HG02610 (cell line): ENCODE results near the gene S1PR3.
A peak's percentile ranks its signal among the peaks of the same experiment; 100 is the strongest.

Experiments
- ATAC-seq: cut with Tn5 transposase; IDR thresholded peaks from one replicate; pipeline ENCODE4 v1.9.1; 2021; ENCODE audit warnings: mild to moderate bottlenecking, moderate library complexity; ENCODE audit not compliant: unreplicated experiment

S1PR3 gene

DNA sequence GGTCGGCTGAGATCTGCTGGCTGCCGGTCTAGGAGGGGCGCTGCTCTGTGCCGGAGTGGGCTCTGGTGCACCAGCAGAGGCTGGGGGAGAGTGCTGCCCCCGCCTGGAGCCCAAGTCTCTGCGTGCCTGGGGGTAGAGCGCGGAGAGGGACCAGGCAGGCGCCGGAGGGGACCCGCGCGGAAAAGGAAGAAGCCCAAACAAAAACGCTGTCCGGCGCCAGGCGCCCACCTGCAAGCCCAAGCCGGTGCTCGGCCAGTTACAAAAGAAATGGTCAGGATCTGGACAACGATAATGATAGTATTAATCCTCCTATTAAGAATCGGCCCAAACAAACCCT lies 571 bp upstream of the S1PR3 start:
- ATAC-seq, result no peak

- ATAC-seq, result no peak
These were observed 1.3 kb downstream of the S1PR3 start for GRCh38 chr9:88992556-88992955.

GRCh38 chr9:88993327-88993726 lies 2.1 kb downstream of the S1PR3 start:
- no peak for ATAC-seq

DNA sequence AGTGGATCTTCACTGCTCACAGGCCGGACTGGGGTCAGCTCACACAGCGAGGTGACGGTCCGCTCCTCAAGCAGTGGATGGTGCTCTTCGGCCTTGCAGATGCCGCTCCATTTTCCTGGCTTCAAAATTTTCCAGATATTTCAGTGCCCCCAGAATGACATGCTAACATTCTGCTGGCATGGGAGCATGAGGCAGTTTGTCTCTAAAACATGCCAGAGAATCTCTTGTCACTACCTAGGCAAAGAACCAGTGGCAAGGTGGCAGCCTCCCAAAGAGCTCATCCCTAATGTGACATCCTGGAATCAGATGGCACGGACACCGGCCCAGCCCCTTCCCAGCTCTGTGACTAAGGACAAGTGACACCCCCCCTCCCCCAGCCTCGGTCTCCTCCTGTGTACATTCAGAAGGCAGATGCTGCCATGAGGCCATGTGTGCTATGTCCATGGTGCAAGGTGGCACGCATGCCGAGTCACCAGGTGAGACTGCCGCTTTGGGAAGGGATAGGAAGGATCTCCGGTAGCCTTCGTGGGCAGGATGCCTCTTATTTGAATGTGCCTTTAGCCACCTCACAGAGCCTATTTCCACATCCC lies 2.7 kb downstream of the S1PR3 start:
- no peak for ATAC-seq

DNA sequence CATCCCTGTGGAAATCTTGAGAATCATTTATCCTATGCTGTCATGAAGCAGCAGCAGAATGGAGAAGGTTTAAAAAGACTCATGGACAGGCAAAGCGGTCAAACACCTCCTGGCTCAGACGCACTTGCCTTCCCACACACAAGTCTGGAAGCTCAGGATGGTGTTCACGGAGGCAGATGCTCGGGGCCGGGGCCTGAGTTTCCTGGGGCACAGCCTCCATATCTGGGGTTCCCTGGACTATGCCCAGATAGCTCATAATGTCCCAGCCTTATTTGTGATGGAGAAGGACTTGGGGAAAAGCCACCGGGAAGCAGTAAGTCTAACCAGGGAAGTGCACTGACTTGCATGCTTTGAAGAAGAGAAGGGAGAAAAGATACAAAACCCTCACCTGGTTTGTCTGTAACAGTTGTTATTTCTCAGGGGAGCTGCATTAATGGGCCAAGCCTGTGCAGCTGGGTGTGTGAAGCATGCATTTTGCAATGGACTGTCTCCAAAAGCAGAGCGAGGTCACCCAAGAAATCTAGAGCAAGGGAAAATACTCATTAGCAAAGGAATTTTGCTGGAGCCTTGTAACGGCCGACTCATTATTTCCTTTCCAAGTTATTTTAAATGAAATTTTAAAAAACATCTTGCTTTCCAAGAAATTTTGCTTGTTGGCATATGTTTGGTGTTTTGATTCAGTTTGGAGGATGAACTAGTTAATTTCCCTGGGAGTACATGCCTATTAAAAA lies 3.4 kb downstream of the S1PR3 start:
- ATAC-seq, result no peak

DNA sequence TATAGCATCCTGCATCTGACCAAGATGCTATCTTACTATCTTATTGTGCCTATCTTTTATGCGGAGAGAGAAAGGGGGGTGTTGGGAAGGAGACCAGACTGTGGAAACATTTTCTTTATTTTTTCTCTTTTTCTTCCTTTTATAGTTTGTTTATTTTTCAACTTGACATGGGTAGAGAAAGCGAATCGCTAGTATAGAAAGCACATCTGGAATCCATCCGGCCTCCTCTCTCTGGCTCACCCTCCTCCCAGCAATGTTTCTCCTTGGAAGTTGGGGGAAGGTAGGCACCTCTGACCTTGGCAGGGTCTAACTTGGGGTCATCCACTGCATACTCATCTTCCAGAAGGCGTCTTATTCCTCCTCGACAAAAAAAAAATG lies 3.9 kb downstream of the S1PR3 start:
- ATAC-seq, result no peak

DNA sequence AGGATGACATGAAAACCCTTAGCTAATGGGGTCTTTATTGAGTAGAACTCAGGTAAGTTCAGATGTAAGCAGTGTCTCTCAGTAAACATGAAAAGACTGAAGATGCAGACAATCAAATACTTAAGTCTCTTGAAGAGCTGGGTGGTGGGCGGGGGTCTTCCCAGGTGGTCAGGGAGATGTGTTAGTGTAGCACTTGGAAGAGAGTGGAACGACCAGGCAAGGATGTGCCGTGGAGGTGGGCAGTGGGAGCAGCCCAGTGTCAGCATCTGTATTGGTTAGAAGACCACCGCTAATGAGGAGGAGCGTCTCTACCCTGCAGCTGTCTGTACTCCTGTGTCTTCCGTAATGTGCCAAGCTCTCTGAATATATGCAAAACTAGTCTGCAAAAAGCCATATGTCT lies 4.4 kb downstream of the S1PR3 start:
- no peak for ATAC-seq

GRCh38 chr9:88996046-88996920 lies 5.0 kb downstream of the S1PR3 start:
- no peak for ATAC-seq

DNA sequence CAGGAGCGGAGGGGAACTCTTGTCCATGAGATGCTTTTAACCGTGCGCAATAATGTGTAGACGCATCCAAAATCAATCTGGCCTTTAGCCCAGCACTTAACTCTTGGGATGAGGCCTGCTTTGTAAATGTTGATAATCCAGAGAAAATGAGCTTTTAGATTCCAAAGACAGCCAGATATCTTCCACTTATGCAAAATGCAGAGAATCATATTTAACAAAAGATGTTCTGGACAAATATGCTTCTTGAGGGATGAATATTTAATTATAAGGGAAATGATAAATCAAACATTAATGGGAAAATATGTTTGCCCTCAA lies 5.6 kb downstream of the S1PR3 start:
- no peak for ATAC-seq

DNA sequence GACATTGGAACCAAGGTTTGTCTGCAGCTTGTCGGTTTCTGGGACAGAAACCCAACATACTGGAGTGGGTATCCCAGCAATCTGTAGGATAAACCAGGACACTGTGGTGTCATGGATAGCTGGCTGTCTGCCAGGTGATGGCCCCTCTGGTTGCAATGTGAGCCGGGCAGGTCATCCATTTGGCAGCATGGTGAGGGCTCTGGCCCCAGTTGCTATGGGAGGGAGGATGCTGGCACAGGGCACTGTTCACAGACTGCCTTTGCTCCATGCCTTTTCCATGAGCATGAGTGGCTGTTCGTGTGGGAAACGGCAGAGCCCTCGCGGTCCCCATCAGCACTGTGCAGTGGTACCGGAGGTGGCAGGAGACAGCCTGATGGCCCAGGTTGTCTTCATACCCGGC lies 6.4 kb downstream of the S1PR3 start:
- ATAC-seq, result no peak

GRCh38 chr9:88998503-88998902 lies 7.2 kb downstream of the S1PR3 start:
- no peak for ATAC-seq

- ATAC-seq, result no peak
These were observed 7.6 kb downstream of the S1PR3 start for GRCh38 chr9:88998911-88999310.

- ATAC-seq, result no peak
These were observed 9.1 kb downstream of the S1PR3 start for GRCh38 chr9:89000371-89000781.

- ATAC-seq, result peak; percentile 61
These were observed 10.0 kb downstream of the S1PR3 start for GRCh38 chr9:89000973-89001916.

DNA sequence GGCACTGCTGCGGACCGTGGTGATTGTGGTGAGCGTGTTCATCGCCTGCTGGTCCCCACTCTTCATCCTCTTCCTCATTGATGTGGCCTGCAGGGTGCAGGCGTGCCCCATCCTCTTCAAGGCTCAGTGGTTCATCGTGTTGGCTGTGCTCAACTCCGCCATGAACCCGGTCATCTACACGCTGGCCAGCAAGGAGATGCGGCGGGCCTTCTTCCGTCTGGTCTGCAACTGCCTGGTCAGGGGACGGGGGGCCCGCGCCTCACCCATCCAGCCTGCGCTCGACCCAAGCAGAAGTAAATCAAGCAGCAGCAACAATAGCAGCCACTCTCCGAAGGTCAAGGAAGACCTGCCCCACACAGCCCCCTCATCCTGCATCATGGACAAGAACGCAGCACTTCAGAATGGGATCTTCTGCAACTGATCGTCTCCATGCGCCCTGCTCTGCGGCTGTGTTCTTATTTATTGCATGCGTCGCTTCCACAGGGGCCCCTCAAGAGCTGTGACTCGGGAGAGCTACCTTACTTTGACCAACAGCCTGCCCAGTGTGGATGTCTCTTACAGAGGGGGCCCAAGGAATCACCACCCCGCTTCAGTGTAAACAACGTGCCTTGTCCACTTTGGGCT lies 10.8 kb downstream of the S1PR3 start:
- ATAC-seq, result no peak

GRCh38 chr9:89002987-89003386 lies 11.7 kb downstream of the S1PR3 start:
- ATAC-seq, result no peak

- no peak for ATAC-seq
These were observed 14.1 kb downstream of the S1PR3 start for GRCh38 chr9:89005323-89005722.

DNA sequence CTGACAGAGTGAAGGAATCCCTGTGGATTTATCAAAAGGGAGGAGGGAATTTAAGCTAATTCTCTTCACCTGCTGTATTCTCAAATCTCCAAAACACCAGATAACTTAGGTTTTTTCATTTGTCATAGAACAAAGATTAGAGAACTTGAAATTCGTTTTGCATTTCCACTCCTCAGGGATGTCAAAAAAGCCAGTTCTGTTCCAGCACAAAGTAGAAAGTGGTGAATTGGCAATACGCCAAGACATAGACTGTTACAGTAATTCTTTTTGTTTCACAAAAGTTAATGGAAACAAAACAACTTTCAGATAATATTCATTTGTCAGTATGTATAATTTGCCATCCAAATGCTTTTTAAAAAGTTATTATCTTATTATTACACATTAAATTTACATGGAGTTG lies 15.0 kb downstream of the S1PR3 start:
- no peak for ATAC-seq

GRCh38 chr9:89006996-89007967 lies 16.0 kb downstream of the S1PR3 start:
- ATAC-seq, result no peak
